Measurements from ENCODE around the gene YEATS2. TPM values are rescaled to one million over a fixed set of nuclear protein-coding genes. Genes with fewer than 3 reads are reported as not detected.
A peak's percentile ranks its signal among the peaks of the same experiment; 100 is the strongest.

The YEATS2 gene
- total RNA-seq, 1 experiment from 2014 or later, result 41.4 TPM

GRCh38 chr3:183833516-183833915, 135.9 kb downstream of the YEATS2 start:
- DNase-seq (ENCODE audit: low read depth), result no peak

GRCh38 chr3:183837390-183837789, 139.8 kb downstream of the YEATS2 start:
- no peak for DNase-seq (ENCODE audit: low read depth)

- DNase-seq (ENCODE audit: low read depth), result no peak
These were observed 140.3 kb downstream of the YEATS2 start for GRCh38 chr3:183837894-183838293.

GRCh38 chr3:183839751-183840150, 142.2 kb downstream of the YEATS2 start:
- no peak for DNase-seq (ENCODE audit: low read depth)

GRCh38 chr3:183844606-183845005, 147.0 kb downstream of the YEATS2 start:
- DNase-seq (ENCODE audit: low read depth), result peak; percentile 87

GRCh38 chr3:183845090-183845489, 147.5 kb downstream of the YEATS2 start:
- DNase-seq (ENCODE audit: low read depth), result no peak

- DNase-seq (ENCODE audit: low read depth), result peak; percentile 46
These were observed 148.2 kb downstream of the YEATS2 start for GRCh38 chr3:183845608-183846288.

- DNase-seq (ENCODE audit: low read depth), result no peak
These were observed 156.9 kb downstream of the YEATS2 start for GRCh38 chr3:183854318-183855035.

GRCh38 chr3:183857863-183858262, 160.3 kb downstream of the YEATS2 start:
- DNase-seq (ENCODE audit: low read depth), result no peak

Other genes starting within 250 kb of the YEATS2 start
- not detected in 2 replicates for gene KLHL6, start 142.1 kb upstream of the YEATS2 start, total RNA-seq (2014; rRNA removed; shearing (Covaris generic))
- 15.1 and 35.6 TPM in 2 replicates for gene KLHL24, start 62.2 kb upstream of the YEATS2 start, total RNA-seq (2014; rRNA removed; shearing (Covaris generic))
- gene MAP6D1, start 127.8 kb downstream of the YEATS2 start, total RNA-seq (2014; rRNA removed; shearing (Covaris generic)), result 0.30 and 0.64 TPM in 2 replicates
- 73.0 and 75.4 TPM in 2 replicates for gene PARL, start 187.1 kb downstream of the YEATS2 start, total RNA-seq (2014; rRNA removed; shearing (Covaris generic))

Measured in M059J (cell line).